A673 (cell line): ENCODE data around the gene CTNS. TPM values are rescaled to one million over a fixed set of nuclear protein-coding genes. Genes with fewer than 3 reads are reported as not detected.

Experiments
- BruUV-seq: library from RNA; stranded (reverse); fragments of 400-500 nt; replicated peaks from 2 replicates; lab custom pipeline; 2021; lab: Mats Ljungman, UMichigan
- CTCF ChIA-PET: fragments of 300-600 bp; sonication (Branson Sonifier 250); formaldehyde crosslinking; loops from one replicate; lab custom pipeline; 2022; ENCODE audit warnings: antibody characterized with exemption; lab: Charles Lee
- POLR2A ChIA-PET: fragments of 300-600 bp; sonication (Branson Sonifier 250); formaldehyde crosslinking; loops from one replicate; lab custom pipeline; 2022; ENCODE audit warnings: antibody characterized with exemption; ENCODE audit not compliant: low non-redundant PET; lab: Charles Lee
- DNase-seq: peaks from one replicate; pipeline ENCODE4 v3.0.0-alpha.2; 2015; ENCODE audit warnings: low spot score
- H3K27ac ChIP-seq: fragments of 200-600 bp; sonication (generic); 2 replicates; pipeline ENCODE4 v1.5.1; 2016; ENCODE audit warnings: mixed run types, low read depth, mild to moderate bottlenecking, mixed read lengths, antibody characterized with exemption, low read length; ENCODE audit not compliant: poor library complexity, severe bottlenecking
- H3K27me3 ChIP-seq: fragments of 200-600 bp; sonication (generic); replicated peaks from 2 replicates; pipeline ENCODE4 v1.6.1; 2017; ENCODE audit warnings: mixed run types, low read depth, mild to moderate bottlenecking, mixed read lengths, antibody characterized with exemption, low read length; ENCODE audit not compliant: insufficient read depth, poor library complexity
- H3K36me3 ChIP-seq: fragments of 200-600 bp; sonication (generic); 2 replicates; pipeline ENCODE4 v1.6.1; 2016; ENCODE audit warnings: mixed run types, mild to moderate bottlenecking, mixed read lengths, antibody characterized with exemption, low read length; ENCODE audit not compliant: insufficient read depth, poor library complexity, severe bottlenecking
- H3K4me1 ChIP-seq: fragments of 200-600 bp; sonication (generic); 2 replicates; pipeline ENCODE4 v1.6.1; 2017; ENCODE audit warnings: mixed run types, mild to moderate bottlenecking, mixed read lengths, antibody characterized with exemption, low read length; ENCODE audit not compliant: insufficient read depth, poor library complexity, severe bottlenecking
- H3K4me3 ChIP-seq: fragments of 200-600 bp; sonication (generic); 2 replicates; pipeline ENCODE4 v1.5.1; 2016; ENCODE audit warnings: low read depth, mixed run types, mild to moderate bottlenecking, mixed read lengths, low read length; ENCODE audit not compliant: poor library complexity, severe bottlenecking
- H3K9me3 ChIP-seq: fragments of 200-600 bp; sonication (generic); 2 replicates; pipeline ENCODE4 v1.6.1; 2016; ENCODE audit warnings: mixed run types, low read depth, mild to moderate bottlenecking, mixed read lengths, antibody characterized with exemption, low read length; ENCODE audit not compliant: poor library complexity, severe bottlenecking
- EZH2 ChIP-seq: fragments of 200-600 bp; sonication (generic); IDR thresholded peaks from 2 replicates; pipeline ENCODE4 v1.6.1; 2017; ENCODE audit warnings: borderline replicate concordance, low read depth, mild to moderate bottlenecking, mixed read lengths, antibody characterized with exemption, low read length; ENCODE audit not compliant: poor library complexity, severe bottlenecking
- intact Hi-C: fragments of 100-400 bp; cut with micrococcal nuclease; formaldehyde crosslinking; loops from one replicate; pipeline ENCODE4 v1.10.0; 2022; ENCODE audit not compliant: unreplicated experiment
- total RNA-seq: library from RNA; stranded (reverse); gene quantifications from 2 replicates; pipeline ENCODE4 v1.2.3, GENCODE V29; 2021
- TF ChIP-seq, protein P1 (sequence below): fragments of 300-800, 200-600 bp; sonication (generic); conservative IDR thresholded peaks from 2 replicates; pipeline ENCODE4 v1.5.1; 2017; ENCODE audit warnings: low read depth, mild to moderate bottlenecking, antibody characterized with exemption, low read length, moderate library complexity, mixed read lengths

The CTNS gene
- total RNA-seq, 1 experiment from 2014 or later: 12.6 TPM

DNA sequence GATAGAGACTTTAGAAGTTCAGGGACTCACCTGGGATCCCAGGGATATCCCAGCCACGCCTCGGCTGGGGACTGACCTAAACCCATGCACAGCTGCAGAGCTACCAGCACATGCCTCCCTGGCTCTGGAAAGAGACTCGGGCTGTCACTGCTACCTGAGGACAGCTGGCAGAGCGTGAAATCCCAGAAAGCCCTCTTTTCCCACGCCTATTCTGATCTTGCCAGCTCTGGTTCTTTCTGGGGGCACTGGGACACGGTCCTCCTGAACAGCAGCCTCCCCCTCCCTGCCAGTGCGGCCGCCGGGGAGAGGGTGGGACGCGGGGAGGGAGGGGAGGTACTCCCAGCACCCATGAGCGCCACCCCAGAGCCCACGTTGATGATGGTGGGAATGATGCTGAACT, 48.6 kb downstream of the CTNS start:
- POLR2A ChIA-PET: no interaction called here
- CTCF ChIA-PET: no interaction called here
- H3K27ac ChIP-seq: no peak overlapping the region
- no peak overlapping the region for H3K4me3 ChIP-seq
- no peaks in the 10 kb centered on the region for H3K36me3 ChIP-seq
- H3K27me3 ChIP-seq: no peaks in the 10 kb centered on the region
- DNase-seq: no peak
- no TSS peak for BruUV-seq
- no peak for TF ChIP-seq EZH2
- TF ChIP-seq, protein P1, sequence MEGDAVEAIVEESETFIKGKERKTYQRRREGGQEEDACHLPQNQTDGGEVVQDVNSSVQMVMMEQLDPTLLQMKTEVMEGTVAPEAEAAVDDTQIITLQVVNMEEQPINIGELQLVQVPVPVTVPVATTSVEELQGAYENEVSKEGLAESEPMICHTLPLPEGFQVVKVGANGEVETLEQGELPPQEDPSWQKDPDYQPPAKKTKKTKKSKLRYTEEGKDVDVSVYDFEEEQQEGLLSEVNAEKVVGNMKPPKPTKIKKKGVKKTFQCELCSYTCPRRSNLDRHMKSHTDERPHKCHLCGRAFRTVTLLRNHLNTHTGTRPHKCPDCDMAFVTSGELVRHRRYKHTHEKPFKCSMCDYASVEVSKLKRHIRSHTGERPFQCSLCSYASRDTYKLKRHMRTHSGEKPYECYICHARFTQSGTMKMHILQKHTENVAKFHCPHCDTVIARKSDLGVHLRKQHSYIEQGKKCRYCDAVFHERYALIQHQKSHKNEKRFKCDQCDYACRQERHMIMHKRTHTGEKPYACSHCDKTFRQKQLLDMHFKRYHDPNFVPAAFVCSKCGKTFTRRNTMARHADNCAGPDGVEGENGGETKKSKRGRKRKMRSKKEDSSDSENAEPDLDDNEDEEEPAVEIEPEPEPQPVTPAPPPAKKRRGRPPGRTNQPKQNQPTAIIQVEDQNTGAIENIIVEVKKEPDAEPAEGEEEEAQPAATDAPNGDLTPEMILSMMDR: no peak
- intact Hi-C loops: no loop called here
- H3K4me1 ChIP-seq: no peaks in the 10 kb centered on the region
- H3K9me3 ChIP-seq: no peaks in the 10 kb centered on the region

DNA sequence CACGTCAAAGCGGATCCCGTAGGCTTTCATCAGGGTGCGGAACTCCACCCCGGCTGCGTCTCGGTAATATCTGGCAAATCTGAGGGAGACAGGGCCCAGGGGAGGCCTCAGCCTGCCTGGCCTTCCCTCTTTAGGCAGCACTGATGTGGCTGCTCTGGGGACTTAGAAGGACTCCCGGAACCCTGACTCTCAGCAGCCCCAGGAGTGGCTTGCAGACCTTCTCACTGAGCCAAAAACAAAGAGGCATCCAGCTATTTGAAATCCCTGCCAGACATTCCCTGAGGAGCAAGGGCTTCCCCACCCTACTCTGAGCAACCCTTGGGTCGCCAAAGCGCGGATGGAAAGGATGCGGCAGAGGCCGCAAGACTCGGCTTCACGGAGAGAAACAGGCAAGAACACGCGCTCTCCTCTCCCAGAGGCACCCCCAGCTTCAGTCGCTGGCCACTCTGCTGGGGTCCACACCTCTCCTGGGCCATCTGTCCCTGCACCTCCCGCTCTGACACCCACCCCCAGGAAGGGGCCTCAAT, 51.5 kb downstream of the CTNS start:
- no peaks in the 10 kb centered on the region for H3K27me3 ChIP-seq
- TF ChIP-seq, protein P1: no peak
- TF ChIP-seq EZH2: no peak
- ChIA-PET CTCF (no interaction called here), POLR2A (no interaction called here)
- intact Hi-C loops: no loop called here
- no peaks in the 10 kb centered on the region for H3K4me1 ChIP-seq
- no TSS peak for BruUV-seq
- H3K27ac ChIP-seq: peak overlapping the region; percentile 37
- peak; percentile 41 for DNase-seq
- H3K4me3 ChIP-seq: no peak overlapping the region
- no peaks in the 10 kb centered on the region for H3K36me3 ChIP-seq
- no peaks in the 10 kb centered on the region for H3K9me3 ChIP-seq

DNA sequence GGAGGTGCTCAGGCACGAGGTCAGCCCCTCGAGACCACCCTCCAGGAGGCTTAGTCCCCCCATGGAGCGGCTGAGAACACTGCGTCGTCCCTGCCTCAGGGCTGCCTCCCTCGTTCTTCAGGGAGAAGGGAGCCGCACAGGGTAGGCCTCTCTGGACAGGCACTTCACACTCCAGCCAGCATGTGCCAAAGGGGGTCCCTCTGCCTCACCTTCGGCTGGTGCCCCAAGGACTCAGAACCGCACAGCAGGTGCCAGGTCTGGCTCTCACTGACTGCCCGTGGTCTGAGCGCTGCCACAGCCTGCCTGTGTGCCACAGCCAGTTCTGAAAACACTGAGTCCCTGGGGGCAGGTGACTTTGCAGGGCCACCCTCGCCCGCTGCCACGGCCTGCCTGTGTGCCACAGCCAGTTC, 52.3 kb downstream of the CTNS start:
- H3K36me3 ChIP-seq: no peaks in the 10 kb centered on the region
- H3K4me1 ChIP-seq: no peaks in the 10 kb centered on the region
- TF ChIP-seq, protein P1: no peak
- no peak for TF ChIP-seq EZH2
- no peaks in the 10 kb centered on the region for H3K9me3 ChIP-seq
- H3K4me3 ChIP-seq: no peak overlapping the region
- no peak overlapping the region for H3K27ac ChIP-seq
- POLR2A ChIA-PET: no interaction called here
- DNase-seq: no peak
- CTCF ChIA-PET: no interaction called here
- H3K27me3 ChIP-seq: no peaks in the 10 kb centered on the region
- intact Hi-C loops: no loop called here
- no TSS peak for BruUV-seq
